Bronchial epithelial cell (primary cell): Measurements from ENCODE around the gene RMDN3. TPM values are rescaled to one million over a fixed set of nuclear protein-coding genes. Genes with fewer than 3 reads are reported as not detected.

Experiments used
- DNase-seq: peaks from one replicate; pipeline ENCODE4 v3.0.0-alpha.2; 2010; ENCODE audit warnings: low read depth
- FAIRE-seq: peaks from 2 replicates; lab custom pipeline; 2011; peaks lifted over from hg19 to GRCh38; lab: Jason Lieb, UNC
- H3K27me3 ChIP-seq: 2 replicates; pipeline ENCODE4 v1.5.1; 2011; ENCODE audit warnings: low read length; ENCODE audit not compliant: control insufficient read depth, insufficient read depth
- H3K36me3 ChIP-seq: 2 replicates; pipeline ENCODE4 v1.5.1; 2011; ENCODE audit warnings: low read length; ENCODE audit not compliant: control insufficient read depth, insufficient read depth
- H3K4me3 ChIP-seq: 2 replicates; pipeline ENCODE4 v1.5.1; 2011; ENCODE audit warnings: mild to moderate bottlenecking, low read depth, low read length, control low read depth
- CTCF ChIP-seq: IDR thresholded peaks from 2 replicates; pipeline ENCODE4 v1.5.1; 2011; ENCODE audit warnings: mild to moderate bottlenecking, moderate library complexity, low read length, control low read depth, inconsistent platforms; ENCODE audit not compliant: insufficient read depth, severe bottlenecking
- total RNA-seq: library from RNA; depleted of rRNA; stranded (reverse); fragments of >200 nt; gene quantifications from 2 replicates; pipeline ENCODE4 v1.2.1, GENCODE V29; 2014

RMDN3 gene
- total RNA-seq, 1 donor from 2014 or later = 15.0 TPM

DNA sequence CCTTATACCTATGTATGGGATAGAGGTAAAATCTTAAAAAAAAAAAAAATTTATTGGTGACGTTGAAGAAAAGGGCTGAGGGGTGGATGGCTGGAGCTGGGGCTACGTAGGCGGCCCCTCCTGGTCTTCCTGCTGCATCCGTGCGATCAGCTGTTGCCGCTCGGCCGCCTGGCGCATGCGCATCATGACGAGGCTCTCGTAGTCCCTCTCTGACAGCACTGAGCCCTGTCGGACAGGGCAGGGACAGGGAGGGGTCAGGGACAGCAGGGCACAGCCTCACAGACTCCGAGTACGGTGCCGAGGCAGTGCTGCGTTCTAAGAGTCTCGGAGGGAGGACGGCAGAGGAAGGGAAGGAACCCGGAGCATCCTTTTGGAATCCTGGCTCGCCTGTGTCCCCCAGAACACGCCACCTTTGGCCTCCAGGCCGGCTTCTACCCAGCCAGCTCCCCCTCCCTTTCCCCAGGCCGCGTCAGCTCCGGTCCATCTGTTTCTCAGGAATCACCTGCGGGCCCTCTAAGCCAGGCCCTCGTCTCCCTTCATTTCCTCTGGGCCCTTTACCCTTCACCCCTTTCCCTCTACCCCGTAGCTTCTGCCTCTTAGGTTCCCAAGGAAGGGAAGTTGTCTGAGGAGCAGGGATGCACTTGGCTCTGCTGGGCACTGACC is 12.9 kb upstream of the RMDN3 start:
- FAIRE-seq = no peak
- Histone ChIP-seq H3K36me3 (peaks cover 4% of the 10 kb centered on the region), H3K4me3 (no peak overlapping the region), H3K27me3 (no peaks in the 10 kb centered on the region)
- no peak for DNase-seq
- TF ChIP-seq CTCF = no peak

GRCh38 chr15:40766906-40767837 is 12.1 kb upstream of the RMDN3 start:
- FAIRE-seq = no peak
- H3K4me3 ChIP-seq = no peak overlapping the region
- no peak for TF ChIP-seq CTCF
- peak; percentile 47 for DNase-seq
- H3K27me3 ChIP-seq = no peaks in the 10 kb centered on the region
- peaks cover 1% of the 10 kb centered on the region for H3K36me3 ChIP-seq

GRCh38 chr15:40766194-40766815 is 11.3 kb upstream of the RMDN3 start:
- DNase-seq (no peak), FAIRE-seq (no peak)
- peaks cover under 1% of the 10 kb centered on the region for H3K36me3 ChIP-seq
- H3K27me3 ChIP-seq = no peaks in the 10 kb centered on the region
- H3K4me3 ChIP-seq = no peak overlapping the region
- no peak for TF ChIP-seq CTCF

- TF ChIP-seq CTCF = no peak
- Histone ChIP-seq H3K36me3 (no peaks in the 10 kb centered on the region), H3K27me3 (no peaks in the 10 kb centered on the region), H3K4me3 (peak overlapping the region; percentile 44)
- no peak for FAIRE-seq
- DNase-seq = no peak
These were observed 9.6 kb upstream of the RMDN3 start for GRCh38 chr15:40764629-40765103.

- Histone ChIP-seq H3K36me3 (no peaks in the 10 kb centered on the region), H3K4me3 (peak within 1 kb of the TSS; percentile 44), H3K27me3 (no peaks in the 10 kb centered on the region)
- DNase-seq = no peak
- FAIRE-seq = no peak
- peak; percentile 33 for TF ChIP-seq CTCF
These were observed 9.0 kb upstream of the RMDN3 start, which contains the start of gene GCHFR for GRCh38 chr15:40763801-40764628. Gene GCHFR, plus strand, starts transcription at chr15:40764068. Its CDS starts 113 bp downstream, at chr15:40764181.
